Smooth muscle cell (in vitro differentiated cells): ENCODE measurements around the gene TVP23A. TPM values are rescaled to one million over a fixed set of nuclear protein-coding genes. Genes with fewer than 3 reads are reported as not detected.

Experiments used
- DNase-seq: peaks from one replicate; lab custom pipeline; 2025; ENCODE audit not compliant: unreplicated experiment; lab: John Stamatoyannopoulos, UW
- H2AFZ ChIP-seq: fragments of 200-600 bp; sonication (generic); 2 replicates; pipeline ENCODE4 v1.6.0; 2016; ENCODE audit warnings: antibody characterized with exemption, low read depth, mild to moderate bottlenecking
- H3F3A ChIP-seq: fragments of 200-600 bp; sonication (generic); 2 replicates; pipeline ENCODE4 v1.6.0; 2017; ENCODE audit warnings: antibody characterized with exemption, low read depth
- H3K27ac ChIP-seq: fragments of 200-600 bp; sonication (generic); 2 replicates; pipeline ENCODE4 v1.5.1; 2016; ENCODE audit warnings: low read depth, mild to moderate bottlenecking
- H3K27me3 ChIP-seq: fragments of 200-600 bp; sonication (generic); 2 replicates; pipeline ENCODE4 v1.6.1; 2016; ENCODE audit warnings: low read depth, mild to moderate bottlenecking
- H3K36me3 ChIP-seq: fragments of 200-600 bp; sonication (generic); 2 replicates; pipeline ENCODE4 v1.5.1; 2016; ENCODE audit warnings: low read depth
- H3K4me1 ChIP-seq: fragments of 200-600 bp; sonication (generic); 2 replicates; pipeline ENCODE4 v1.5.1; 2016; ENCODE audit warnings: low read depth
- H3K4me2 ChIP-seq: fragments of 200-600 bp; sonication (generic); 2 replicates; pipeline ENCODE4 v1.6.0; 2016; ENCODE audit warnings: mild to moderate bottlenecking
- H3K4me3 ChIP-seq: fragments of 200-600 bp; sonication (generic); 2 replicates; pipeline ENCODE4 v1.5.1; 2016; ENCODE audit warnings: mild to moderate bottlenecking
- H3K79me2 ChIP-seq: fragments of 200-600 bp; sonication (generic); 2 replicates; pipeline ENCODE4 v1.6.0; 2016; ENCODE audit warnings: low read depth, mild to moderate bottlenecking
- H3K9ac ChIP-seq: fragments of 200-600 bp; sonication (generic); 2 replicates; pipeline ENCODE4 v1.6.0; 2016; ENCODE audit warnings: low read depth
- H3K9me3 ChIP-seq: fragments of 200-600 bp; sonication (generic); replicated peaks from 2 replicates; pipeline ENCODE4 v1.5.1; 2016; ENCODE audit warnings: low read depth
- H4K20me1 ChIP-seq: fragments of 200-600 bp; sonication (generic); 2 replicates; pipeline ENCODE4 v1.6.0; 2016; ENCODE audit warnings: low read depth
- CTCF ChIP-seq: fragments of 200-600 bp; sonication (generic); IDR thresholded peaks from 2 replicates; pipeline ENCODE4 v1.5.1; 2017; ENCODE audit warnings: borderline replicate concordance, mild to moderate bottlenecking, antibody characterized with exemption; ENCODE audit not compliant: insufficient read depth, poor library complexity, severe bottlenecking
- WGBS: methylation state at CpG from one replicate; pipeline ENCODE4 v1.1.7; 2016; ENCODE audit warnings: low lambda C conversion rate; 5-methylcytosine and 5-hydroxymethylcytosine counted together
- polyA plus RNA-seq: library from polyadenylated mRNA; unstranded; fragments of >200 nt; fragmentation: Nextera tagmentation; extraction: Ambion mirVana; gene quantifications from 2 replicates; pipeline ENCODE4 v1.2.1, GENCODE V29; 2016
- total RNA-seq: library from RNA; depleted of rRNA; stranded (reverse); fragments of >200 nt; gene quantifications from 2 replicates; pipeline ENCODE4 v1.2.3, GENCODE V29; 2014

Gene TVP23A
- total and polyA plus RNA-seq, 2 experiments from 2014 or later = 0.13 to 0.45 TPM

- Histone ChIP-seq H3K4me2 (no peak overlapping the region), H2AFZ (no peak overlapping the region), H3K4me1 (no peaks in the 10 kb centered on the region), H3K36me3 (no peaks in the 10 kb centered on the region), H4K20me1 (no peaks in the 10 kb centered on the region), H3K27me3 (peaks cover 4% of the 10 kb centered on the region), H3K79me2 (no peaks in the 10 kb centered on the region), H3K9ac (no peak overlapping the region), H3K4me3 (no peak overlapping the region), H3K9me3 (no peaks in the 10 kb centered on the region), H3K27ac (no peak overlapping the region), H3F3A (no peaks in the 10 kb centered on the region)
- TF ChIP-seq CTCF = no peak
- 85% methylated on average over 1 of the region's 1 CpG for WGBS
- DNase-seq = no peak
Measured at GRCh38 chr16:10834766-10835165, 16.2 kb upstream of the TVP23A start.

- Histone ChIP-seq H2AFZ (no peak overlapping the region), H3K36me3 (no peaks in the 10 kb centered on the region), H3F3A (no peaks in the 10 kb centered on the region), H3K9ac (no peak overlapping the region), H3K4me3 (no peak overlapping the region), H4K20me1 (no peaks in the 10 kb centered on the region), H3K4me1 (no peaks in the 10 kb centered on the region), H3K27ac (no peak overlapping the region), H3K9me3 (no peaks in the 10 kb centered on the region), H3K27me3 (peaks cover 4% of the 10 kb centered on the region), H3K79me2 (no peaks in the 10 kb centered on the region), H3K4me2 (no peak overlapping the region)
- WGBS = 86% methylated on average over 10 of the region's 10 CpGs
- no peak for TF ChIP-seq CTCF
- DNase-seq = no peak
Measured at GRCh38 chr16:10834130-10834529, 15.5 kb upstream of the TVP23A start.

- H3K4me2 ChIP-seq = no peak overlapping the region
- no peak for DNase-seq
- no peaks in the 10 kb centered on the region for H3K4me1 ChIP-seq
- no peak overlapping the region for H2AFZ ChIP-seq
- no peaks in the 10 kb centered on the region for H3F3A ChIP-seq
- H3K36me3 ChIP-seq = no peaks in the 10 kb centered on the region
- H3K27ac ChIP-seq = no peak overlapping the region
- H3K79me2 ChIP-seq = no peaks in the 10 kb centered on the region
- peaks cover 4% of the 10 kb centered on the region for H3K27me3 ChIP-seq
- no peaks in the 10 kb centered on the region for H4K20me1 ChIP-seq
- no peak for TF ChIP-seq CTCF
- H3K4me3 ChIP-seq = no peak overlapping the region
- H3K9me3 ChIP-seq = no peaks in the 10 kb centered on the region
- 83% methylated on average over 5 of the region's 5 CpGs for WGBS
- no peak overlapping the region for H3K9ac ChIP-seq
Measured at GRCh38 chr16:10833271-10833670, 14.7 kb upstream of the TVP23A start.
